DMS153 treated with DMSO at 0.1 percent for 48 hours (cell line): ENCODE results near the gene EZR.

ENCODE experiments used
- DNase-seq: peaks from one replicate; lab custom pipeline; 2025; ENCODE audit not compliant: unreplicated experiment; lab: John Stamatoyannopoulos, UW

EZR gene

DNA sequence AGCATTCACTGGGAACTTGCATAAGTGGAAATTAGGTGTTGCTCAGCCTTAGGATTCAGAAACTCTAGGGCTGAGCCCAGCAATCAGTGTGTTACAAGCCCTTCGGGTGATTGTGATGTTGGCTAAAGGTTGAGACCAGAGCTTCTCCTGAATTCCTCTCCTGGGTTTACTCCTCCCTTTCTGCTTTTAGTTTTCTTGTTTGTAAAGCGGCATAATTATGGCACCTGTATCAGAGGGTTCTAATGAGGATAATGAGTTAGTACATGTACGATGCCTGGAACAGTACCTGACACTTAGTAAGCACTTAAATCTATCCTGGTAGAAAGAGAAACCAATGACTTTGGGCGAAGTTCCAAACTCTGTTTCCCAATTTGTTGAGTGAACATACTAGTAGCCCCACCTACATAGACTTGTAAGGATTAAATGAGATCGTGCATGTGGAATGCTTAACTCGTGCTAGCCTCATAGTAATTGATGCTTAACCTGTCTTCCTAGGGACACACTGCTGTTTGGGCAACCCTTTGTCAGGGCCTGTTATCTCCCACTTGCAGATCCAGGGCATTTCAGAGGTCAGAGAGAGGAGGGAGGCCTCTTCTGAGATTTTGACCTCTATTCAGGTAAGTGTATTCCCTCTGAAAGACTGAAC, 932 bp upstream of the EZR start:
- no peak for DNase-seq

GRCh38 chr6:158818581-158819212, 471 bp downstream of the EZR start:
- peak; percentile 21 for DNase-seq

DNA sequence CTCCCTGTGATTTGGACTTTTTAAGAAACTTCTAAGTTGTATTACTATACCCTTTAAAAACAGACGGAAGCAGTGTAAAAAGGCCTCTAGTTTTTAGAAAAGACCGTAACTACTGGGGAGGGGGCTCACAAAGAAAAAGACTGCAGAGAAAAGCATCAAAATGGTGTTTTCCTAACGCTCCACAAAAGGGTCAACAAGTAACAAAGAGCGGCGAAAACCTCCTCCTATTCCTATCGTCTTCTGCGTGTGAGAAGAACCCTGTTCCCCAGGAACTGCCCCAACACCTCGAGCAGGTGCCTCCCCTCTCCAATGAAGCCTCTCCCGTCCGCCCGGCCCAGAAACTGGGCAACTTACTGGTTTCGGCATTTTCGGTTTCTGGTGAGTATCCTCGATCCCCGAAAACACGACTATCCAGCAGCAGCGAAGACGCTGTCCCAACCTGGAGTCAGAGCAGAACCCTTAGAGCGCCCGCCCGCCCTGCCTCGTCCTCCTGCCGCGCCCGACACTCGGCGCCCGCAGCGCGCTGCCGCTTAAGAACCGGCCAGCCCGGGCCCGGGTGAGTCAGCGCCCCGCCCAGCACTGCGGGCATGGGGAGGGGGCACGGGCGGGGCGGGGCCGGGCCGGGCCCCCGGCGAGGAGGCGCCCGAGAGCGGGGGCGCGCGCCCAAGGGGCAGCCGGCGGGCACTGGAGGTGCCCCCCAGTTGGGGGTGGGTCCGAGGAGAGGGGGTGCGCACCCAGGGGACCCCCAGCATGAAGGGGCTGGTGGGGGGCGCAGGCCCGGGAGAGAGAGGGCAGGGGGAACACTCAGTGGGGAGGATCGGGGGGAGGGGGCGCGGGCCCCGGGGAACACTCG, 1.2 kb downstream of the EZR start:
- DNase-seq: peak; percentile 67

- no peak for DNase-seq
Observed at GRCh38 chr6:158816803-158817727, 2.1 kb downstream of the EZR start.

GRCh38 chr6:158816329-158816728, 2.8 kb downstream of the EZR start:
- no peak for DNase-seq

DNA sequence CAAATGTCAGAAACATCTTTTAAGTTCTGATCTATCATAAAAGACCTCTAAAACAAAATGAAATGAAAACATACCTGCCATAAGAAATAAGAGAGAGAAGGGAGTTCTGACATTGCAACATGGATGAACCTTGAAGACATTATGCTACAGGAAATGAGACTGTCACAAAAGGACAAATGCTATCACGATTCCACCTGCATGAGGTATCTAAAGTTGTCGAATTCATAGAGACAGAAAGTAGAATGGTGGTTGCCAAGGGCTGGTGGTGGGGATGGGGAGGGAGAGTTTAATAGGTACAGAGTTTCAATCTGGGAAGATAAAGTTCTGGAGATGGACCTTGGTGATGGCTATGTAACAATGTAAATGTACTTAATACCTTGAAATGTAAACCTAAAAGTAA, 3.3 kb downstream of the EZR start:
- DNase-seq: no peak

GRCh38 chr6:158815379-158815724, 3.8 kb downstream of the EZR start:
- DNase-seq: no peak

GRCh38 chr6:158813032-158813431, 6.1 kb downstream of the EZR start:
- no peak for DNase-seq

- DNase-seq: no peak
Observed at GRCh38 chr6:158812611-158813010, 6.6 kb downstream of the EZR start.

DNA sequence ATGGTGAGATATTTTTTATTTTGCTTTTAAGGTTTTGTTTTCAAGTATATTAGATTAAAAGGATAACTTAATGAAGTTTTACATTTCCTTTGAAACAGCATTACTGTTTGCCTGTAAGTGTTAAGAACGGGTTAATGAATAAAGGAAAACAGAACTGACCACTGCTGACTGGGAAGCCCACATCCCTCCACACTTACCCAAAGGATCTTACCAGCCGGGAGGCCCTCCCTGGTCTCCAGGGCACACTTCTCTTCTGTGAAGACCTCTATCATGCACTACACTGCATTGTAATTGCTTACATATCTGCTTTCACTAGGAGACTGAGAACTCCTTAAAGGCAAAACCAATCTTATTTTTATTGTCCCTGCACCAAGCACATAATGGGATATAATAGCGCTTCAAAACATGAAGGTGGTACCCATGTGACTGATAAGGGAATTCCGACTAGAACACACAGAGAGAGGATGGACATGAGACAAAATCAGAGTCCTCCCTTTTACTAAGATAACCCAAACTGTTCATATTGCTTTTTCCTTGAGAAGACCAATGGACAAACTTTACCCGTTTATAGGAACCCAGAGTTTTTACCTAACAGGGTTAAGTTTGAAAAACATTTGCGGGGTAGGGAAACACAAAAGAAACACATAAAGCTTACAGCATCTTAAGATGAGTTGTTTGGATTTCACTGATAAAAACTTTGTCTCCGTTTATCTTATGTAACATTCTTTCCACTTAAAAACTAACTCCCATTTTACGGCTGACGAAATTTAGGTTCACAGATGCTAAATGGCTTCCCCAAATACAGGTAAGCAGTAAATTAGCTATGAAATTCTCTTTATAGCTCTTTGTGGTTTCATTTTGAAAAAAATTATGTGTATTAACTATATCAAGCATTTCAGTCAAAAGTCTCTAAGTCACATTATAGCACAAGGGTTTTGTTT, 8.7 kb downstream of the EZR start:
- no peak for DNase-seq

DNA sequence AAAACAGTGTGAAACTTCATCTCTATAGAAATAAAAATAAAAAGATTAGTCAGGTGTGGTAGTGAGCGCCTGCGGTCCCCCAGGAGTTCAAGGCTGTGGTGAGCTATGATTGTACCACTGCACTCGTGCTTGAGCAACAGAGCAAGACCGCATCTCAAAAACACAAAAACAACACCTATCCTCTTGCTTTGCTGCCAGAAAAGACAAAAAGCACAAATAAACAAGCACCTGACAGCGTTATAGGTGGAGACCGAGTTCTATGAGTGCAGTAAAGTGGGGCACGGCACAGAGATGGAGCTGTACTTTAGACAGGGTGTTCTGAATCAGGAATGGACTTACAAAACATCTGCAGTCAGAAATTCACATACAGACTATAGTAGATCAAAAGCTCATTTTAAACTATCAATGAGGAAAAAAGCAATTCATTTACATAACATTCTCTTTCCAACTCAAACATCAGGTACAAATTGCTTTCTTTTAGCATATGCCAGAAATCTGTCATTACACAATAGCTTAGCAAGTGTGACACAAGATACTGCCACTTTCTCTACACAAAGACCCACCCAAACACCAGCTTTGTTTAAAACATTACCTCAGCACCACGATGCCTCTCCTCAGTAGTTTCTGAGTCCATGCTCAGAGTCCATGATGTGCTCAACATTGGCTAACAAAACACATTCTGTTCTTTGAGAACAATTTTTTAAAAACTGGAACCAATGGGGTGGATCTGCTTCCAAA, 10.1 kb downstream of the EZR start:
- no peak for DNase-seq

- DNase-seq: no peak
Observed at GRCh38 chr6:158808442-158808833, 10.7 kb downstream of the EZR start.

GRCh38 chr6:158807515-158808441, 11.4 kb downstream of the EZR start:
- no peak for DNase-seq

GRCh38 chr6:158805698-158806377, 13.3 kb downstream of the EZR start:
- no peak for DNase-seq

- no peak for DNase-seq
Observed at GRCh38 chr6:158804207-158804606, 15.0 kb downstream of the EZR start.

- peak; percentile 56 for DNase-seq
Observed at GRCh38 chr6:158803733-158804143, 15.4 kb downstream of the EZR start.

- DNase-seq: no peak
Observed at GRCh38 chr6:158801655-158802294, 17.4 kb downstream of the EZR start.
